Activated CD4-positive, alpha-beta T cell treated with anti-CD3 and anti-CD28 coated beads for 4 hours (primary cell): Measurements from ENCODE around the gene MYO3B.
"Not testable (repeated sequence)": the region's sequence is repeated elsewhere in the genome, so short reads cannot be mapped to it uniquely, and the experiment has no call there.

ENCODE experiments used
- DNase-seq, 2 donors: peaks; one replicate each; pipeline ENCODE4 v3.0.0-alpha.2; 2020

Gene MYO3B

DNA sequence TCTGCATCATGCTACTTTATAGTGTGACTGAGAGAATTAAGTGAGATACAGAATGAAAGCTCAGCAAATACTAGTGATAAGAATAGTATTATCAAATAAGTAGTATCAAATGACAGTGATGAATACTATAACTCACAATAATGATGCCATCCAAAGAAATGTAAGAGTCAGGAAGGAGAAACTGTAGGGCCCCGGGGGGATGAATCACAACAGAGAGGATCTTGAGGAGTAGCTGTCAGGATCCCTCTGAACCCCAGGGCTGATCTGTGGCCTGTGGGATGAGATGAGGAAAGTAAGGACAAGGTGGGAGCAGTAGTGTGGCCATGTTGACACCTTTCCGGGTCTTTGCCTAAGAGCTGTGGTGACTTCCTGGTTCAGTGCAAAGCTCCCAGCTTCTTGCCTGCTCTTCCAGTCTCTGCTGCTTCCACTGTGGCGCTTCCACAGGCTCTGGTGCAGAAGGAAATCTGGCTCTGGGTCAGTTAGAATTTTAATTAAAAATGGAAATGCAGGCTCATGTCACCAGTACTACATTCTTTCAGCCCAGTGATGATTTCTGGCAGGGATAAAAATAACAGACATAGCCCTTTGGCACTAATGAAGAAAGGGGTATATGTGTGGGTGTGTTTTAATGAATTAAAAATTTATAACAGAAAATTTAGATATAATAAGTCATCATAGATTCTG, 166.9 kb downstream of the MYO3B start:
- no peak for DNase-seq

DNA sequence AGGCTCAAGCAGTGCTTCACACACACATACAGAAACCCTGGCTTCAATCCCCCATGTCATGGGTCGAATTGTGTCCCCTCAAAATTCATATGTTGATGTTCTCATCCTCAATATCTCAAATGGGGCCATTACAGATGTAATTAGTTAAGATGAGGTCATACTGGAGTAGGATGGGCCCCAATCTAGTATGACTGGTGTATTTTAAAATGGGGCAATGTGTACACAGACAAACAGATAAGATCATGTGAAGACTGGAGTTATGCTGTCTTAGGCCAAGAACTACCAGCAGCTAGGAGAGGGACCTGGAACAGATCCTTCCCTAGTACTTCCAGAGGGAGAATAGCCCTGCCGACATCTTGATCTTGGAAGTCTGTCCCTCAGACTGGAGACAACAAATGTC, 167.7 kb downstream of the MYO3B start:
- DNase-seq = no peak

DNA sequence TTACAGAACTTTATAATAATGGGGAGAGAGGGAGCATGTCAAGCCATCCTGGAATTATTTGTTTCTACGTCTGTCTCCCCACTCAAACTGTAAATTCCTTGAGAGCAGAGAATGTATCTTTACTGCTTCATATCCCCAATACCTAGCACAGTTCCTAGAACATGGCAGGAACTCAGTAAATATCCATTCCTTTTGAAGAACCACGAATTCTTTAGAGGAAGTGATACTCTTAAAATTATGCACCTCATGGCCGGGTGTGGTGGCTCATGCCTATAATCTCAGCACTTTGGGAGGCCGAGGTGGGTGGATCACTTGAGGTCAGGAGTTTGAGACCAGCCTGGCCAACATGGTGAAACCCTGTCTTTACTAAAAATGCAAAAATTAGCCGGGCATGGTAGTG, 171.3 kb downstream of the MYO3B start:
- not testable (repeated sequence) for DNase-seq

DNA sequence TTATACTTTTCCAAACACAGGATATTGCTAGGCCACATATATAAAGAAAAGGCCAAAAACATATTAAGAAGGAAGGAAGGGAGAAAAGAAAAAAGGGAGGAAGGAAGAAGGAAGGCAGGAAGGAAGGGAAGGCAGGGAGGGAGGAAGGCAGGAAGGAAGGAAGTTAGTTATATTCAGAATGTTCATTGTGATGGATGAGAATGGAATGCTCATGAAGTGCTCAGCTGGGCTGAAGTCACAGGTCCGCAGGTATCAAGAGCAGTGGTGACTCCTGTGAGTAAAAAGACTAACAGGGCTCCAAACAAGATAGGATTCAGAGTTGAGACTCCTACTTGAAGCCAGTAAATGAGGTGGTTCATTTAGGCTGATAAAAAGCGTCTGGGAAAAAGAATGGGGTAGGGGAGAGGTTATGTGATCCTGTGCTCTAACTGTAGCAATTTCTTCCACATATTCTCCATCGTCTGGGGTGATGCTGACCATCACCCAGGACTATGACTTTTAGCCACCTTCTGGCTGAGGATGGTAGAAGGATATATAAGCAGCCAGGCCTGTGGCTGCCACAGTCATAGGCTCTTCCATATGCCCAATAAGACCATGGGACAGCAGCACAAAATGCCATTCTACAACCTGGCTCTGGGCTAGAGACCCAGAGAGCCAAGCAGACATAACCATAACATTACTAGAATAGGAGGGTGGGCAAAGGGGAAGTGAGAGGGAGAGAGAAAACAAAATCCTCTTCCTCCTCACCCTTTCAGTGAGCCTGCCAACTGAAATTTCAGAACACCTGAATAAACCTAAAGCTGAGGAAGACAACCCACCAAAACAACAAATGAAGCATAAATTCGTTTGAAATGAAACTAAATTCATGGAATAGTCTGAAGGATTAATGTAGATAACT, 173.2 kb downstream of the MYO3B start:
- DNase-seq = no peak

DNA sequence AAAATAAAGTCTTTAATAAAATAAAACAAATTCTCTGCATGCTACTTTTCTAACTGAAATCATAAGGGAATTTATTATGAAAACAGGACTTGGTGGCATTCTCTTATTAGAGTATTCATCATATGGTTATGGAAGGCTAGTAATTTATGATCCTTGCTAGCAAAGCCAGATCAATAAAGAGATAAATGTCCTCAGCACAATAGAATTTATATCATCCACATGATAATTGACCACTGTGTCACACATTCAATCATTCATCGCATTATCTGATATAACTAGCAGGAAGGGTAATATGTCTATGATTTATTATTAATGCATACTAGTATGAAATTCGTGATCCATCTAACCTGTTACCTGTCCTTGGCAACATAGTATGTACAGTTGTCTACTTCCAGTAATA, 175.8 kb downstream of the MYO3B start:
- DNase-seq = no peak

DNA sequence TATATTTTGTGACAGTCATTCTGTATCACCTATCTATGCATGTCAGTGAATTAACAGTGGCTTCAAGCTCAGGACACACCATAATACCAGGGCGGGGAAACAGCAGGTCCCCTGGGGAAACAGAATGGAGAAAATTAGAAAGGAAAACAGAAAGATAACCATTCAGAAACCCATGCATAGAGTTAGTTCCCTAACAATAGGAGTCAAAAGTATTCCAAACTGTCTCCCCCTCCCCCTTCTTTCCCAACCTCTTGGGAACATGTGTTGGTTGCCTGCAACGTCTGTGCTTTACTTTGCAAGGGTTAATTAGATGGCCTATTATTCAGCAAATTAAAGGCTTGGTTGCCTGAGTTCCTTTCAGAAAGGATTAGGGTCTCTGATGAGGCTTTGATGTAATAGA, 176.4 kb downstream of the MYO3B start:
- DNase-seq = no peak

DNA sequence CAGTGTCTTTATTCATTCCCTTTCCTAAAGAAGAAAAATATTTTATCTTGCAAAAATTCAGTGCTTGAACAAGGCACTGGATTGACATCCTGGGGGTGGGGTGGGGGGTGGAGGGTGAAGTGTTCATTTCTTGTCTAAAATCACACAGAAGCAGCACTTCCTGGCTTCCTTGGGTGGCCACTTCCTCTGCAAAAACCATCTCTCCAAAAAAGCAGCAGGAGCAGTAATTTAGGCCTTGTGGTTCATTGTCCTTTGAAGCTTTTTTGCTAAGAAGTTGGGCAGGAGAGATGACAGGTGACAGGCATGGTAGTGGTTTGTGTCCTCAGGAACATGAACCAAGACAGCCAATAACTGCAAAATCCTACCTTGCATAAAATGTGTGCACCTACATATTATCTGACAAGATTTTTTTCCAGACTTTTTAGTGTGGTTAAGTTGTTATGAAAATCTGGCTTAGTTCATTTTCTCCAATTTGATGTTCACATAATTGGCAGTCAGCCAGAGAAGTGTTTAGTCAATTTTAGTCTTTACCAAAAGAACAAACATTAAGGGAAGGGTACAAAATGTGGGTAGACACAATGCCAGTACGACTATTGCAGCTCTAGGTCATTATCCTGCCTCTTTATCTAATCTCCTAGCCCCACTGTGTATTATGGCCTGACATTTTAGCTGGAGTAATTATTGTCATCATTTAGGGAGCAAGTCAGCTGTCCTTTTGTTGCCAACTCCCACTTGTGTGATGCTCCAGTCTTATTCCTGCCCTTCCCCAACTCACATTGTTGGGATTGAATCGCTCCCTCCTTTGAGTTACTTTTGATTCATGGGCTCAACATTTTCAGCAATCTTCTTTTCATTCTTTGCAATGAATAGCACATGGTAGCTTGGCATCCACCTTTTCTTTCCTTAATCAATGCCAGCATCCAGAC, 177.2 kb downstream of the MYO3B start:
- DNase-seq = no peak

DNA sequence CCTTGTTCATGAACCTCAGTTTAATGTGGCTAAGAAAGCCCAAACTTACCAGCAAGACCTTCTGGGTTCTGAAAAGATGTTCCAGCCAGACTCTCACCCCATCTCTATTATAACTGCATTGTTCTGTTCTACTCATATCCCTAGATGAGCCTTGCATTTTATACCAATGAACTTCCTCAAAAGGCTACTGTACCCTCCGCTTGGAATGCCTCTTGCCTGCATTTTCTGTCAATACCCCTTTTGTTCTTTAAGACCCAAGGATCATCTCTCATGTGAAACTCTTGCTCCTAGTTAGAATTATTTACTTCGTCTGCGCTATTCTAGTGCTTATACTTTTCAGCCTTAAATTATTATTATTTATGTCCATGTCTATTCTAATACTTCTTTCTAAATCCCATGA, 181.5 kb downstream of the MYO3B start:
- DNase-seq = no peak

DNA sequence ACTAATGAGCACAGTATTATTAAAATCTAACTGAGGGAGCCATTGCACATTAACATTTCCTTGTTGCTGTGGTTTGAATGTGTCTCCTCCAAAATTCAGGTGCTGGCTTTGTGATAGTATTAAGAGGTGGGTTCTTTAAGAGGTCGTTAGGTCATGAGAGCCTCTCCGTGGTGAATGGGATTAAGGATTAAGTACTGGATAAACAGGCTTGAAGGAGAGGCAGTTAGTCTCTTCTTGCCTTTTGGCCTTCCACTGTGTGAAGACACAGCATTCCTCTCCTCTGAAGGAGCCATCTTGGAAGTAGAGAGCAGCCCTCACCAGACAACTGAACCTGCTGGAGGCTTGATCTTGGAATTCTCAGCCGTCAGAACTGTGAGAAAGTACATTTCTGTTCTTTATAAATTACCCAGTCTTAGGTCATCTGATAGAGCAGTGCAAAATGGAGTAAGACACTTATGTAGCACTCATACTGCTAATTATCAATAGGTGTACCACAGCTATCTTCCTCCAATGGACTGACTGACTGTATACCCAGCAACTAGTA, 182.7 kb downstream of the MYO3B start:
- DNase-seq = no peak

DNA sequence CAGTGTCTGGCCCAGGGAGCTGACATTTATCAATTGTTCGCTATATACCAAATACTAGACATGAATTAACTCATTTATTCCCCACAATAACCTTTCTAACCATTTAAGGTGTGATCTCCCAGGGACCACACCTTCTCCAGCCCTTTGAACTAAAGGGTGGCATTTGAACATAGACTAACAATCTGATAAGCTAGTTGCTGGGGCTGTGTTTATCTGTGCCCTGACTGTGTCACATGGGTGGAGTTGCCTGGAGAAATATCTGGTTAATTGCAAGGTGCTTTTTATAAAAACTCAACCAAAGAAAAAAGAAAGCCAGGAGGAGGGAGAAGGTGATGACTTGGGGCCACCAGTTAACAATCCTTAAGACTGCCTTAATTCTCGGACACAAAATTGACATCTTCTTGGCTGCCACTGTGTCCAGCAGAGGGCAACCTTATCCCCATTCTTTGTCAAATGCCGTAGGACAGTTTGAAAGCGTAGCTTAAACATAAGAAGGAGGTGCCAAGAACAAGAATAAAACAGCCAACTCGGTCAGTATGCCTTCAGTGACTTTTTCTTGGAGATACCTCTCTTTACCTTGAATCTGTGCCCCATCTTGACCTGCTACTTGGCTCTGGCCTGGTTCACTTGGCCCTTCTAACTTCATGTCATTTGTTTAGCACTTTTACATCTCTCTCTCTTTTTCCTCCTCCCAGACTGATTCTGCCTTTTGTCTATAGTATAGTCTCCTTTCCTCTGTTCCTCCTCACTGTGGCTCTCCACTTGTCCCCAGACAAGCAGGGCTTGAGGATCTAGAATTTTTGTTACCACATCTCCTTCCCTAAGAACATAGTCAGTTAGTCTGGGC, 183.4 kb downstream of the MYO3B start:
- DNase-seq = peak; percentile 9 to 42

DNA sequence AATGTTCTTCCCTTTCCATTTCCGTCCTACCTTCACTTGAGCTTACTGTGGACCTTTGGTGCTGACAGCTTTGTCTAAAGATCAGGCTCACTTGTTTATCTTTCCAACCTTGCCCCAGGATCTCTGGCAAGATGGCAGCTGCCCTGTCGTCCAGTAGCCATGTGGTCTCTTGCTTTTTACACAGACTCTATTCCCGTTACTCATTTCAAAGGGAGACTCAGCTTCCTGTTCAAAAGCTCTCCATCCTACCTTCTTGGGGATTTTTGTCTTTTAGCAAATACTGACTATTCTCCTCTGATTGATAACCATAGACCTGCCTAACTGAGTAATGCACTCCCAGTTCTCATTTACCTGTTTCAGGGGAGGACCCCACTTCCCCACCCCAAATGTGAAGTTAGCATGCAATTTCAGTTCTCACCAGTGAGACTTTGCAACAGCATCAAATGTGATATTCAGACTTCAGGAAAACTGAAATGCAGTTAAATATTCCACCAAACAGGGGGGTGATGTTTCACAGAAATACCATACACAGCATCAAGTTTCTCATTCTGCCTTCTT, 184.4 kb downstream of the MYO3B start:
- no peak for DNase-seq

DNA sequence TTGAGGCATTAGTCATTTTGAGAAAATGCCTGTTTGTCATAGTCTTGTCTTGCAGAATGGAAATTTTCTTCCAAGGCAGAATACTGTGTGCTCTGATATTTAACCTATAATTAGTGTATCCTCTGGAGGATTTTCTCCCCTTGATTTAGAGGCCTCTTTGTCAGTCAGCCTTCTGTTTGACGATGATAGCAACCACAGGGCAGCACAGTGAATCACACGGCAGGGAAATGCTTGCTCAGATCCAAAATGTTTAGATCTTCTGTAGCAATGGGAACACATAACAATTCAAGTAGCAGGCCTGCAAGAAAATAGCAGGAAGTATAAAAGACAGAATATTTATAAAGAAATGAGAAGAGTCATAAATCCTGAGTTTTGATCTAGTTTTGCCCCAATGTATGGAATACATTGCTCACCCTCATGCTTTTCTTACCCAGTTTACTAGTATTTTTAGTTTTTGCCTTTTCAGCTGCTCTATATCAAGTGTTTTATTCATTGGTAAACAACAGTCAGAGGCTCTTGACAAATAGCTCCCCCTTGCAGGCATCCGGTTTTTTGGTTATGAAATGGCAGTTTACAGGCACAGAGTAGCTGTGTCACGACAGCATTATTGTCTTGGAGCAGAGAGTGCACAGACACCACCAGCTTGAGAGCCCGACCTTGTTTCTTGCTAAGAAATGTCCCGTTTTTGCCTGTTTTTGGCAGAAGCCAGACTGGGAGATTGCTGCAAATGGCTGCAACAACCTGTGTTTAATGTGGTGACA, 185.1 kb downstream of the MYO3B start:
- no peak for DNase-seq

DNA sequence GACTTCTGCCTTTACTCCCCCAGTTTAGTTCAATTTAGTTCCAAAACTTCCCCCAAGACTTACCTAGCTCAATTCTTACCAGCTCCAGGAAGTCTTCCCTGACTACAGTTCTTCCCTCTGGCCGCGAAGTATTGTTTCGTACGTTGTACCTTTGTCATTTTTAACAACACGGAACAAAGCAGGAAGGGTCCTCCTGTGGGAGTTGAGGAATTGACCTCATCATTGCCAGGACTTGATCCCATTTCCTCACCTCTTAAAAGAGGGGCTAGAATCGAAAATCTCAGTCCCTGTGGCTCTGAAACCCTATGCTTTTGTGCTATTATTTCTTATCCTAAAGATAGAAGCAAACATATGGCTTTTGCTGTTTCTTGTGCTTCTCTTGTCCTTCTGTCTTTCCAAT, 187.1 kb downstream of the MYO3B start:
- DNase-seq = no peak

DNA sequence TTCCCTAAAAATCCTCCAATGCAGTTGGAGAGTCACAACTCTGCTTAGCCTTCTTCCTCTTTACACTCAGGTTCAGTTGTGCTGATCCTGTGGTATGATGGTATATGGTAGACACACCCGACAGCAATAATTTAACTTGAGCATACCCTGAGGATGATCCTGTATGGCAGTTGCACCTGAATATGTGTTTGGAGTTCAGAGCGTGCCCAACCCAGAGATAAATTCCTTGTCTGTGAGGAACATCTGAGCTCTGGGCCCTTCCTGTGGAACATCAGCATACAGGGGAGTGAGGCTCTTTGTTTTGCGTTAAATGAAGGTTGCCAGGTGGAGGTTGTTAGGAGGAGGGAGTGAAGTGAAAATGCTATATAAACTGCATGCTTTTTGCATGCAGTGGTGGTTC, 187.7 kb downstream of the MYO3B start:
- DNase-seq = no peak

DNA sequence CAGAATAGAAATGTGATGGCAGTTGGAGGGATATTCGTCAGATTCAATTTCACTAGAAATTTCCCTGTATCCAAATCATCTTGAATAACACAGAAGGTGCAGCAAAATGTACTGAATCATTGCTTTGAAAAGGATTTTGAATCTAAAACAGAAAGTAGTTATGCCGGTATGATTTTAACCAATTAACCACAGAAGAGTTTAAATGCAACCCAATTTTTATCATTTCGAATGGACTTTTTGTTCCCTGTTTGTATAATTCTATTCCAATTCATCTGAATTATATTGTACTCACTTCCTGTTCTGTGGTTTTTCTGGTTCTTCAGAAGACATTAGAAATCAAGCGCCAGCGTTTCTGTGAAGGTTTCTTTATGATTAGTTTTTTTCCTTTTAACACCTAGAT, 190.4 kb downstream of the MYO3B start:
- DNase-seq = no peak

DNA sequence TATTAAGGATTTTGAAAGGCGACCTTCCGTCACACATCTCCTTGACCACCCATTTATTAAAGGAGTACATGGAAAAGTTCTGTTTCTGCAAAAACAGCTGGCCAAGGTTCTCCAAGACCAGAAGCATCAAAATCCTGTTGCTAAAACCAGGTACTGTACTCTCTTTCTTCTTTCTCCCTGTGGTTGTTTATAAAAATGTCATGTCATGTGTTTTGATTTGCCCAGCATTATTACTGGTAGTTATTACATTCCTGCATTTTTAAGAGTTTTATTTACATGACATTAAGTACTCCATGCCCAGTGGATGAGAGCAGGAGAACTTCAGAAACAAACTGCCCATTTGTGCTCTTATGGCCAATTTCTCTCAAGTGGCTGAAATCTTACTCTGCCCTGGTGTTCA, 191.3 kb downstream of the MYO3B start:
- DNase-seq = no peak

DNA sequence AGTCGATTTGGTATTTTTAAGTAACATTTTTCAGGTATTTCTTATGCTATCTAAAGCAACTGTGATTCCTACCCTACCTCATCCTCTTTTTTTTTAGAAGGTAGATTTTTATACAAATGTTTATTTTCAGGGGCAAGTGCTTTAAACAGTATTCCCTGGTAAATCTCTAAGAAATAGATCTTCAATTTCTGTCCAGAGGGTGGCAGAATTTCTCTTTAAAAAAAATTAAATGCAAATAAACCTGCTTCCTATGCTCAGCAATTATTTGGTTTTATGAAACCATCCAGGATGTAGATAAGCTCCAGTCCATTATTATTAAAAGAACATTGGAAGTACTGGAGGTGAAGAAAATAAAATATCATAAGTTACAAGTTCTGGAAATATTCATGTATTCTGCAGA, 191.9 kb downstream of the MYO3B start:
- no peak for DNase-seq

DNA sequence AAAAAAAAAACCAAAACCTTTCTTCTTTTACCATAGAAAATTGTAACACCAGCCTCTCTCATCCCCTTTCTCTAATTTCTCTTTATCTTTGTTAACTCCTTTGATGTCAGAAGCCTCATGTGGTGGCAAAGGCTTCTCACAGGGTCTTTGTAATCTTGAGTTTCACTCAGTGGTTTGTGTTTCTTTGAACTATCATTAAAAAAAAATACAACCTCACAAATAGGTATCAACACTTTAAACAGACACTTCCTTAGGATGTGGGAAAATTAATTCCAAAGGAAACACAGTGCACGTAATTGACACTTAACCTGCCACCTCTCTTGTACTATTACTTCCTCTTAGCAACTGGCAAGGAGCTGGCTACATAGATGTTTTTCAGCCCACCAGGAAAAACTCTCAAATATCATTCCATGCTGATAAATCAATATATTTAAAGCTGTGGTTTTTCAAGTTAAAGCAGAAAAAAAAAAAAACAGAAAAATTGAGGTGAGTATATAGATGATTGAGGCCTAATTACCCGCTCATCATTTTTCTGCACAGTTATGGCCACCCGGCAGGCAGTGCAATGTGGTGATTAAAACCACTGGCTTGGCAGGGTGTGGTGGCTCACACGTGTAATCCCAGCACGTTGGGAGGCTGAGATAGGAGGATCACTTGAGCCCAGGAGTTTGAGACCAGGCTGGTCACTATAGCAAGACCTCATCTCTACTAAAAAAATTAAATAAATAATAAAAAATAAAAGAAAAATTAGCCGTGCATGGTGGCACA, 193.5 kb downstream of the MYO3B start:
- no peak for DNase-seq

DNA sequence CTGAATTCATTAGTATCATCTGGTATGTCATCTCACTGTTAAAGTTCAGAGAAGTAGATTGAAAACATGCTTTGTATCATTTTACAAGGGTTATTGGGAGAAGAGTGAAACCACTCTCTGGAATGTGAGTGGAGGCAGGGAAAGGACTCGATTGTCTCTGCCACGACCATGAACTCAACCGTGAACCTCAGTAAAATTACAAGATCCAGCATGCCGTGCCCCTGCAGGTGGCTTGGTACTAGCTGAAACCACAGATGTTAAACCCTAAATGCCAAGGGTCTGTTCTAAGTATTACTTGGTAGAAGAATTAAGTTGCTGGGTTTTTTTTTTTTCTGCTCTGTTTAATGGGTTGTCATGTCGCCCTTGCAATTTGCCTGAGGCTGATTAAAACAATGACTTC, 197.2 kb downstream of the MYO3B start:
- DNase-seq = no peak
